WTC11 (cell line): Measurements from ENCODE around the gene NLRC5.

ENCODE experiments used
- ATF2 ChIP-seq: sonication (generic); formaldehyde crosslinking; IDR thresholded peaks from 2 replicates; pipeline ENCODE4 v1.8.1; 2022; ENCODE audit warnings: low read depth, missing genetic modification reagents, borderline replicate concordance
- CREB1 ChIP-seq: sonication (generic); formaldehyde crosslinking; IDR thresholded peaks from 2 replicates; pipeline ENCODE4 v1.8.0; 2023; ENCODE audit warnings: mild to moderate bottlenecking, missing genetic modification reagents
- CREM ChIP-seq: sonication (generic); formaldehyde crosslinking; IDR thresholded peaks from 2 replicates; pipeline ENCODE4 v1.8.1; 2022; ENCODE audit warnings: mild to moderate bottlenecking, missing genetic modification reagents, moderate library complexity
- CTCF ChIP-seq: fragments of 200-600 bp; IDR thresholded peaks from 2 replicates; pipeline ENCODE4 v1.8.0; 2022; ENCODE audit warnings: antibody characterized with exemption
- E2F4 ChIP-seq: sonication (generic); formaldehyde crosslinking; IDR thresholded peaks from 2 replicates; pipeline ENCODE4 v1.8.1; 2022; ENCODE audit warnings: low read depth, mild to moderate bottlenecking, moderate library complexity, missing genetic modification reagents, borderline replicate concordance
- IRF2 ChIP-seq: sonication (generic); formaldehyde crosslinking; IDR thresholded peaks from 2 replicates; pipeline ENCODE4 v1.8.0; 2022; ENCODE audit warnings: low read depth, missing genetic modification reagents, borderline replicate concordance
- MLX ChIP-seq: sonication (generic); formaldehyde crosslinking; IDR thresholded peaks from 2 replicates; pipeline ENCODE4 v1.8.1; 2023; ENCODE audit warnings: mild to moderate bottlenecking, missing genetic modification reagents, moderate library complexity
- NR3C1 ChIP-seq: sonication (generic); formaldehyde crosslinking; conservative IDR thresholded peaks from 2 replicates; pipeline ENCODE4 v1.8.1; 2023; ENCODE audit warnings: low read depth, mild to moderate bottlenecking, missing genetic modification reagents
- PREB ChIP-seq: sonication (generic); formaldehyde crosslinking; IDR thresholded peaks from 2 replicates; pipeline ENCODE4 v1.8.1; 2022; ENCODE audit warnings: mild to moderate bottlenecking, missing genetic modification reagents, moderate library complexity, borderline replicate concordance
- TEAD4 ChIP-seq: sonication (generic); formaldehyde crosslinking; IDR thresholded peaks from 2 replicates; pipeline ENCODE4 v1.8.0; 2022; ENCODE audit warnings: mild to moderate bottlenecking, missing genetic modification reagents
- TP53 ChIP-seq: sonication (generic); formaldehyde crosslinking; IDR thresholded peaks from 2 replicates; pipeline ENCODE4 v1.8.1; 2023; ENCODE audit warnings: mild to moderate bottlenecking, missing genetic modification reagents
- USF1 ChIP-seq: sonication (generic); formaldehyde crosslinking; IDR thresholded peaks from 2 replicates; pipeline ENCODE4 v1.8.0; 2022; ENCODE audit warnings: mild to moderate bottlenecking, missing genetic modification reagents
- USF2 ChIP-seq: sonication (generic); formaldehyde crosslinking; IDR thresholded peaks from 2 replicates; pipeline ENCODE4 v1.8.1; 2023; ENCODE audit warnings: mild to moderate bottlenecking, missing genetic modification reagents, moderate library complexity
- ZNF232 ChIP-seq: sonication (generic); formaldehyde crosslinking; IDR thresholded peaks from 2 replicates; pipeline ENCODE4 v1.8.0; 2022; ENCODE audit warnings: mild to moderate bottlenecking, missing genetic modification reagents

GRCh38 chr16:56950051-56950450 is 39.3 kb upstream of the NLRC5 start:
- TF ChIP-seq CTCF (no peak), PREB (CRISPR knock-in tag) (no peak), E2F4 (CRISPR knock-in tag) (no peak), CREM (no peak), IRF2 (CRISPR knock-in tag) (no peak), ATF2 (CRISPR knock-in tag) (no peak), USF1 (CRISPR knock-in tag) (no peak), USF2 (CRISPR knock-in tag) (no peak), TP53 (CRISPR knock-in tag) (no peak), MLX (no peak), ZNF232 (no peak), NR3C1 (no peak), TEAD4 (CRISPR knock-in tag) (no peak), CREB1 (CRISPR knock-in tag) (no peak)
